HCT116 (cell line): Measurements from ENCODE around the gene ACOT7. TPM values are rescaled to one million over a fixed set of nuclear protein-coding genes. Genes with fewer than 3 reads are reported as not detected.

Experiments
- ATAC-seq: fragments of 200-7000 bp; cut with Tn5 transposase; 2 replicates; pipeline ENCODE4 v1.9.1; 2020; ENCODE audit warnings: mild to moderate bottlenecking, moderate library complexity
- BruUV-seq: library from RNA; stranded (reverse); fragments of 400-500 nt; replicated peaks from 2 replicates; lab custom pipeline; 2021; lab: Mats Ljungman, UMichigan
- CTCF ChIA-PET: fragments of 300-600 bp; sonication (Branson Sonifier 250); formaldehyde crosslinking; loops from one replicate; lab custom pipeline; 2021; ENCODE audit warnings: antibody characterized with exemption; lab: Charles Lee
- POLR2A ChIA-PET: fragments of 300-600, 350-600 bp; sonication (Branson Sonifier 250); formaldehyde crosslinking; loops from one replicate; lab custom pipeline; 2021; ENCODE audit warnings: antibody characterized with exemption; lab: Charles Lee
- RAD21 ChIA-PET, 2 experiments: fragments of 300-600 bp; sonication (Branson Sonifier 250); formaldehyde crosslinking; loops; one replicate each; lab custom pipeline; 2023; ENCODE audit warnings: low total read pairs in 2 of 2; ENCODE audit not compliant: uncharacterized antibody in 2 of 2, unreplicated experiment in 2 of 2, low non-redundant PET in 1 of 2; lab: Charles Lee
- DNase-seq: peaks from one replicate; pipeline ENCODE4 v3.0.0-alpha.2; 2010; ENCODE audit warnings: low read depth, low spot score
- H2AFZ ChIP-seq: fragments of 200-600 bp; shearing (Covaris generic), sonication (generic); 2 replicates; pipeline ENCODE4 v1.6.1; 2017; ENCODE audit warnings: low read depth, mixed run types, mixed read lengths, antibody characterized with exemption, low read length; ENCODE audit not compliant: poor library complexity, severe bottlenecking
- H3K27ac ChIP-seq: 2 replicates; pipeline ENCODE4 v1.5.1; 2012; ENCODE audit warnings: low read depth, low read length
- H3K27me3 ChIP-seq: fragments of 200-600 bp; sonication (generic); 2 replicates; pipeline ENCODE4 v1.6.1; 2016; ENCODE audit warnings: mixed run types, low read length, mixed read lengths; ENCODE audit not compliant: insufficient read depth
- H3K36me3 ChIP-seq, 2 experiments: fragments of 200-500 bp in 1 of 2; fragments of 200-600 bp in 1 of 2; sonication (Bioruptor generic) in 1 of 2; sonication (generic) in 1 of 2; 2 replicates each; pipeline versions ENCODE4 v1.5.1 to v1.6.1; 2014 to 2016; ENCODE audit warnings: low read length in 2 of 2, inconsistent platforms in 1 of 2, mixed read lengths in 1 of 2, mixed run types in 1 of 2; ENCODE audit not compliant: insufficient read depth in 2 of 2, control insufficient read depth in 1 of 2
- H3K4me1 ChIP-seq, 2 experiments: fragments of 200-600 bp in 1 of 2; sonication (generic) in 1 of 2; 2 replicates each; pipeline versions ENCODE4 v1.5.1 to v1.6.1; 2012 to 2017; ENCODE audit warnings: low read length in 2 of 2, inconsistent platforms in 1 of 2, mild to moderate bottlenecking in 1 of 2, mixed read lengths in 1 of 2, mixed run types in 1 of 2, moderate library complexity in 1 of 2; ENCODE audit not compliant: insufficient read depth in 2 of 2, control insufficient read depth in 1 of 2
- H3K4me2 ChIP-seq: fragments of 200-600 bp; sonication (generic); 2 replicates; pipeline ENCODE4 v1.6.1; 2017; ENCODE audit warnings: mixed run types, low read length, mixed read lengths
- H3K4me3 ChIP-seq, 2 experiments: fragments of 200-600 bp in 1 of 2; sonication (generic) in 1 of 2; replicated peaks in 1 of 2; 2 replicates each; pipeline ENCODE4 v1.5.1; 2011 to 2016; ENCODE audit warnings: low read length in 2 of 2, control low read depth in 1 of 2, low read depth in 1 of 2, mild to moderate bottlenecking in 1 of 2, mixed read lengths in 1 of 2, mixed run types in 1 of 2
- H3K79me2 ChIP-seq: fragments of 200-600 bp; sonication (generic); 2 replicates; pipeline ENCODE4 v1.6.1; 2017; ENCODE audit warnings: mild to moderate bottlenecking, mixed run types, low read length, moderate library complexity, mixed read lengths; ENCODE audit not compliant: insufficient read depth
- H3K9ac ChIP-seq: fragments of 200-600 bp; sonication (generic); 2 replicates; pipeline ENCODE4 v1.6.1; 2016; ENCODE audit warnings: low read length, mixed read lengths
- H3K9me2 ChIP-seq: fragments of 200-600 bp; sonication (generic), shearing (Covaris generic); 2 replicates; pipeline ENCODE4 v1.6.1; 2017; ENCODE audit warnings: mixed run types, mild to moderate bottlenecking, moderate library complexity; ENCODE audit not compliant: insufficient read depth
- H3K9me3 ChIP-seq, 2 experiments: fragments of 200-500 bp in 1 of 2; fragments of 200-600 bp in 1 of 2; sonication (Bioruptor generic) in 1 of 2; sonication (generic) in 1 of 2; 2 replicates each; pipeline ENCODE4 v1.6.1; 2014 to 2017; ENCODE audit warnings: low read length in 2 of 2, mixed read lengths in 2 of 2, inconsistent platforms in 1 of 2, low read depth in 1 of 2, mild to moderate bottlenecking in 1 of 2, mixed run types in 1 of 2, moderate library complexity in 1 of 2; ENCODE audit not compliant: control insufficient read depth in 1 of 2, insufficient read depth in 1 of 2
- H4K20me1 ChIP-seq: fragments of 200-600 bp; sonication (generic), shearing (Covaris generic); 2 replicates; pipeline ENCODE4 v1.6.1; 2017; ENCODE audit warnings: mixed run types, mild to moderate bottlenecking, moderate library complexity; ENCODE audit not compliant: insufficient read depth
- CBX3 ChIP-seq: IDR thresholded peaks from 2 replicates; pipeline ENCODE4 v1.6.1; 2012; ENCODE audit warnings: low read depth
- CEBPB ChIP-seq: IDR thresholded peaks from 2 replicates; pipeline ENCODE4 v1.6.1; 2012; ENCODE audit warnings: low read depth
- EGR1 ChIP-seq: IDR thresholded peaks from 2 replicates; pipeline ENCODE4 v1.6.1; 2012; ENCODE audit warnings: low read depth
- ELF1 ChIP-seq: IDR thresholded peaks from 2 replicates; pipeline ENCODE4 v1.6.1; 2012; ENCODE audit warnings: low read depth, borderline replicate concordance
- EZH2 ChIP-seq: fragments of 200-600 bp; sonication (generic); IDR thresholded peaks from 2 replicates; pipeline ENCODE4 v1.6.1; 2017; ENCODE audit warnings: antibody characterized with exemption, mixed run types
- EZH2phosphoT487 ChIP-seq: fragments of 200-600 bp; IDR thresholded peaks from 2 replicates; pipeline ENCODE4 v1.6.1; 2018; ENCODE audit warnings: antibody characterized with exemption, borderline replicate concordance
- JUND ChIP-seq: IDR thresholded peaks from 2 replicates; pipeline ENCODE4 v1.6.1; 2012
- POLR2A ChIP-seq: IDR thresholded peaks from 2 replicates; pipeline ENCODE4 v1.7.0; 2011; ENCODE audit warnings: borderline replicate concordance; ENCODE audit not compliant: insufficient read depth, insufficient read length; ENCODE audit errors: extremely low read depth
- RAD21 ChIP-seq: IDR thresholded peaks from 2 replicates; pipeline ENCODE4 v1.6.1; 2012; ENCODE audit warnings: low read depth, mild to moderate bottlenecking
- SP1 ChIP-seq: IDR thresholded peaks from 2 replicates; pipeline ENCODE4 v1.6.1; 2012; ENCODE audit warnings: low read depth
- SRF ChIP-seq: IDR thresholded peaks from 2 replicates; pipeline ENCODE4 v1.6.1; 2012; ENCODE audit warnings: low read depth
- ZFX ChIP-seq: fragments of 450-650 bp; IDR thresholded peaks from 2 replicates; pipeline ENCODE4 v1.6.1; 2017
- ZNF274 ChIP-seq: fragments of 200-500 bp; sonication (Bioruptor generic); IDR thresholded peaks from 2 replicates; pipeline ENCODE4 v1.6.1; 2014; ENCODE audit warnings: mild to moderate bottlenecking, low read depth, low read length, inconsistent platforms
- intact Hi-C: fragments of 100-400 bp; cut with micrococcal nuclease; formaldehyde crosslinking; loops from 2 replicates; pipeline ENCODE4 v1.10.0; 2022
- total RNA-seq: library from RNA; stranded (reverse); gene quantifications from one replicate; pipeline ENCODE4 v1.2.1, GENCODE V29; 2021; ENCODE audit not compliant: unreplicated experiment
- TF ChIP-seq, protein P1 (sequence below): IDR thresholded peaks from 2 replicates; pipeline ENCODE4 v1.6.1; 2012
- TF ChIP-seq, protein P2 (sequence below), 3 experiments: fragments of 200-600 bp in 1 of 3; sonication (generic) in 1 of 3; IDR thresholded peaks in 2 of 3; conservative IDR thresholded peaks in 1 of 3; 2 replicates each; pipeline ENCODE4 v1.5.1; 2012 to 2017; ENCODE audit warnings: low read depth in 2 of 3, low read length in 2 of 3, antibody characterized with exemption in 1 of 3, borderline replicate concordance in 1 of 3, control low read depth in 1 of 3, mild to moderate bottlenecking in 1 of 3, mixed read lengths in 1 of 3, mixed run types in 1 of 3, moderate library complexity in 1 of 3; ENCODE audit not compliant: insufficient read depth in 1 of 3
- TF ChIP-seq, protein P3 (sequence below): IDR thresholded peaks from 2 replicates; pipeline ENCODE4 v1.6.1; 2012; ENCODE audit warnings: low read depth
- TF ChIP-seq, protein P4 (sequence below): IDR thresholded peaks from 2 replicates; pipeline ENCODE4 v1.6.1; 2012

ACOT7 gene
- total RNA-seq, 1 experiment from 2014 or later, result 162 TPM

DNA sequence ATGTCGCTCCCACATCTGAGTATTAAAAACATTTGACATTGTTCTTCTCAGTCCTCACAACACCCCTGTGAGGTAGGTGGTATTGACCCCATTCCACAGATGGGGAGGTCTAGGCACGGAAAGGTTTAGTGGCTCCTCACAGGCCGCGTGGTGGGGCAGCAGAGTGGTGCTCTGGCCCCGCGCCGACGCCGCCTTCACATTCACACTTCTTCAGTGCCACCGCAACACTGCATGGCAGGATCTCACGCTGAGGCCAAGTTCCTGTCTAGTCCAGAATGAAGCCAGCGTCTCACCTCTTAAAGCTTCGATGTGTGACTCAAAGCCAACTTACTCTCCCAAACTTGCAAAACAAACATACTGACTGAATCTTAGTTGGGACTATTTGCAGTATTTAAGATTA, 169.9 kb downstream of the ACOT7 start:
- H3K36me3 ChIP-seq, result peaks cover 5 to 39% of the 10 kb centered on the region in 2 experiments; a peak in 3 of 4 replicates
- peak overlapping the region; percentile 73 for H3K27ac ChIP-seq
- RAD21 ChIA-PET, result no interaction called here
- H4K20me1 ChIP-seq, result no peaks in the 10 kb centered on the region; the same call in 1 of the 2 replicates
- no peaks in the 10 kb centered on the region for H3K9me3 ChIP-seq
- DNase-seq (no peak), ATAC-seq (no peak)
- H3K4me2 ChIP-seq, result no peak overlapping the region
- intact Hi-C loops, result no loop called here
- H3K4me3 ChIP-seq, result no peak overlapping the region
- H3K9ac ChIP-seq, result peak overlapping the region; percentile 53; the same call in 1 of the 2 replicates
- no peaks in the 10 kb centered on the region for H3K9me2 ChIP-seq
- CTCF ChIA-PET, result interaction anchor here (6.5 kb wide), 1 partner anchor 18 kb away, joined by 44 read pairs; the partner anchor contains the start of gene RNF207
- H3K27me3 ChIP-seq, result no peaks in the 10 kb centered on the region
- peaks cover 55% of the 10 kb centered on the region for H3K79me2 ChIP-seq
- TF ChIP-seq SRF, result no peak
- TF ChIP-seq, protein P1, sequence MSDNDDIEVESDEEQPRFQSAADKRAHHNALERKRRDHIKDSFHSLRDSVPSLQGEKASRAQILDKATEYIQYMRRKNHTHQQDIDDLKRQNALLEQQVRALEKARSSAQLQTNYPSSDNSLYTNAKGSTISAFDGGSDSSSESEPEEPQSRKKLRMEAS, result no peak
- TF ChIP-seq EGR1, result no peak
- TF ChIP-seq ZNF274, result no peak
- no peak for TF ChIP-seq ZFX
- TF ChIP-seq CEBPB, result no peak
- TF ChIP-seq EZH2phosphoT487, result no peak
- no peak for TF ChIP-seq RAD21
- no peak for TF ChIP-seq POLR2A
- no peak for TF ChIP-seq CBX3
- TF ChIP-seq, protein P2, sequence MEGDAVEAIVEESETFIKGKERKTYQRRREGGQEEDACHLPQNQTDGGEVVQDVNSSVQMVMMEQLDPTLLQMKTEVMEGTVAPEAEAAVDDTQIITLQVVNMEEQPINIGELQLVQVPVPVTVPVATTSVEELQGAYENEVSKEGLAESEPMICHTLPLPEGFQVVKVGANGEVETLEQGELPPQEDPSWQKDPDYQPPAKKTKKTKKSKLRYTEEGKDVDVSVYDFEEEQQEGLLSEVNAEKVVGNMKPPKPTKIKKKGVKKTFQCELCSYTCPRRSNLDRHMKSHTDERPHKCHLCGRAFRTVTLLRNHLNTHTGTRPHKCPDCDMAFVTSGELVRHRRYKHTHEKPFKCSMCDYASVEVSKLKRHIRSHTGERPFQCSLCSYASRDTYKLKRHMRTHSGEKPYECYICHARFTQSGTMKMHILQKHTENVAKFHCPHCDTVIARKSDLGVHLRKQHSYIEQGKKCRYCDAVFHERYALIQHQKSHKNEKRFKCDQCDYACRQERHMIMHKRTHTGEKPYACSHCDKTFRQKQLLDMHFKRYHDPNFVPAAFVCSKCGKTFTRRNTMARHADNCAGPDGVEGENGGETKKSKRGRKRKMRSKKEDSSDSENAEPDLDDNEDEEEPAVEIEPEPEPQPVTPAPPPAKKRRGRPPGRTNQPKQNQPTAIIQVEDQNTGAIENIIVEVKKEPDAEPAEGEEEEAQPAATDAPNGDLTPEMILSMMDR (IDR thresholded peaks at IDR 0.05 in 2 of 3, conservative IDR thresholded peaks at IDR 0.05 in 1 of 3; ENCODE audit: borderline replicate concordance in 1 of 3, insufficient read depth in 1 of 3, low read depth in 2 of 3, low read length in 2 of 3), result no peak
- TF ChIP-seq, protein P3, sequence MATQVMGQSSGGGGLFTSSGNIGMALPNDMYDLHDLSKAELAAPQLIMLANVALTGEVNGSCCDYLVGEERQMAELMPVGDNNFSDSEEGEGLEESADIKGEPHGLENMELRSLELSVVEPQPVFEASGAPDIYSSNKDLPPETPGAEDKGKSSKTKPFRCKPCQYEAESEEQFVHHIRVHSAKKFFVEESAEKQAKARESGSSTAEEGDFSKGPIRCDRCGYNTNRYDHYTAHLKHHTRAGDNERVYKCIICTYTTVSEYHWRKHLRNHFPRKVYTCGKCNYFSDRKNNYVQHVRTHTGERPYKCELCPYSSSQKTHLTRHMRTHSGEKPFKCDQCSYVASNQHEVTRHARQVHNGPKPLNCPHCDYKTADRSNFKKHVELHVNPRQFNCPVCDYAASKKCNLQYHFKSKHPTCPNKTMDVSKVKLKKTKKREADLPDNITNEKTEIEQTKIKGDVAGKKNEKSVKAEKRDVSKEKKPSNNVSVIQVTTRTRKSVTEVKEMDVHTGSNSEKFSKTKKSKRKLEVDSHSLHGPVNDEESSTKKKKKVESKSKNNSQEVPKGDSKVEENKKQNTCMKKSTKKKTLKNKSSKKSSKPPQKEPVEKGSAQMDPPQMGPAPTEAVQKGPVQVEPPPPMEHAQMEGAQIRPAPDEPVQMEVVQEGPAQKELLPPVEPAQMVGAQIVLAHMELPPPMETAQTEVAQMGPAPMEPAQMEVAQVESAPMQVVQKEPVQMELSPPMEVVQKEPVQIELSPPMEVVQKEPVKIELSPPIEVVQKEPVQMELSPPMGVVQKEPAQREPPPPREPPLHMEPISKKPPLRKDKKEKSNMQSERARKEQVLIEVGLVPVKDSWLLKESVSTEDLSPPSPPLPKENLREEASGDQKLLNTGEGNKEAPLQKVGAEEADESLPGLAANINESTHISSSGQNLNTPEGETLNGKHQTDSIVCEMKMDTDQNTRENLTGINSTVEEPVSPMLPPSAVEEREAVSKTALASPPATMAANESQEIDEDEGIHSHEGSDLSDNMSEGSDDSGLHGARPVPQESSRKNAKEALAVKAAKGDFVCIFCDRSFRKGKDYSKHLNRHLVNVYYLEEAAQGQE, result no peak
- TF ChIP-seq ELF1, result no peak
- TF ChIP-seq, protein P4, sequence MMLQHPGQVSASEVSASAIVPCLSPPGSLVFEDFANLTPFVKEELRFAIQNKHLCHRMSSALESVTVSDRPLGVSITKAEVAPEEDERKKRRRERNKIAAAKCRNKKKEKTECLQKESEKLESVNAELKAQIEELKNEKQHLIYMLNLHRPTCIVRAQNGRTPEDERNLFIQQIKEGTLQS, result no peak
- TF ChIP-seq JUND, result no peak
- TF ChIP-seq EZH2, result no peak
- no peak for TF ChIP-seq SP1
- peaks cover 76 to 85% of the 10 kb centered on the region in 2 experiments for H3K4me1 ChIP-seq
- POLR2A ChIA-PET, result interaction anchor here (0.9 kb wide), 1 partner anchor 19 kb away, joined by 5 read pairs; no protein-coding TSS in a partner anchor
- H2AFZ ChIP-seq, result no peak overlapping the region
- TSS peak; percentile 33 for BruUV-seq
